Measurements from ENCODE around the gene CYP2A7. TPM values are rescaled to one million over a fixed set of nuclear protein-coding genes. Genes with fewer than 3 reads are reported as not detected.
"Not testable (repeated sequence)": the region's sequence is repeated elsewhere in the genome, so short reads cannot be mapped to it uniquely, and the experiment has no call there.

CYP2A7 gene
- total and polyA plus RNA-seq, 2 donors (not counting 1 experiment from before 2014, with no cell fraction given) = not detected

DNA sequence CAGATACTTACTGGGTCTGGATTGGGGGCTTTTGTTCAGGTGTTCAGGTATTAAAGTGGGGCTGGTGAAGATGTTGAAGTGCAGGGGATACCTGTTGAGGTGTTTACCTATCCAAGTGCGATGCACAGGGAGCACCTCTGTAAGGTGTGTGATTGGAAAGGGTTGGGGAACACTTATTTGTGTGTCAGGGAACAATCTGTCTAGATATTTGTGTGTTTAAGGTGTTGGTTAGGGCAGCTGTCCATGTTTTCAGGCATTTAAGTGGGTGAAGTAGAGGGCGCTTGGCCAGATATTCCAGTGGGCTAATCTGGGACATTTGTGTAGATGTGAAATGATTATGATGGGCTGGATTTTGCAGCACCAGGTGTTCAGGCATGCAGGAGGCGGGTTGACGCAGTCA lies 2.7 kb downstream of the CYP2A7 start:
- H3K36me3 ChIP-seq (replicated peaks in 1 of 2; ENCODE audit: control extremely low read depth in 1 of 2, control insufficient read depth in 1 of 2, extremely low read depth in 1 of 2, insufficient read depth in 2 of 2, low read length in 1 of 2); H4K20me1 ChIP-seq (ENCODE audit: control insufficient read depth, insufficient read depth, low read length, poor library complexity, severe bottlenecking); H3K27me3 ChIP-seq (replicated peaks in 1 of 4; ENCODE audit: control extremely low read depth in 1 of 4, control insufficient read depth in 3 of 4, insufficient read depth in 4 of 4, low read length in 3 of 4); H3K4me2 ChIP-seq (replicated peaks; ENCODE audit: low read depth, low read length, poor library complexity, severe bottlenecking); H3K4me3 ChIP-seq (ENCODE audit: control extremely low read depth in 1 of 5, extremely low read depth in 1 of 5, insufficient read depth in 1 of 5, low read depth in 2 of 5, low read length in 4 of 5); H3K9me3 Mint-ChIP-seq (ENCODE audit: insufficient read depth); H3K9ac ChIP-seq (ENCODE audit: low read length); intact Hi-C loops (cut with micrococcal nuclease); H3K27ac ChIP-seq (ENCODE audit: low read length in 2 of 2); H3K9me3 ChIP-seq (ENCODE audit: control extremely low read depth in 1 of 3, control insufficient read depth in 2 of 3, insufficient read depth in 1 of 3, low read length in 2 of 3); H3K4me1 Mint-ChIP-seq; H3K27ac Mint-ChIP-seq; H3K4me3 Mint-ChIP-seq; CTCF ChIA-PET; ATAC-seq (ENCODE audit: low read depth); H3K79me2 ChIP-seq (ENCODE audit: control insufficient read depth, insufficient read depth, low read length); H2AFZ ChIP-seq (ENCODE audit: insufficient read depth, low read depth, low read length, poor library complexity, severe bottlenecking); POLR2A ChIA-PET; H3K4me1 ChIP-seq (ENCODE audit: control insufficient read depth in 2 of 2, insufficient read depth in 2 of 2, low read length in 2 of 2): not testable (repeated sequence)
- WGBS (ENCODE audit: insufficient coverage) = 100% methylated on average over 2 of the region's 4 CpGs
- H3K27me3 Mint-ChIP-seq = peaks cover 39% of the 10 kb centered on the region
- DNase-seq = peak; percentile 1

DNA sequence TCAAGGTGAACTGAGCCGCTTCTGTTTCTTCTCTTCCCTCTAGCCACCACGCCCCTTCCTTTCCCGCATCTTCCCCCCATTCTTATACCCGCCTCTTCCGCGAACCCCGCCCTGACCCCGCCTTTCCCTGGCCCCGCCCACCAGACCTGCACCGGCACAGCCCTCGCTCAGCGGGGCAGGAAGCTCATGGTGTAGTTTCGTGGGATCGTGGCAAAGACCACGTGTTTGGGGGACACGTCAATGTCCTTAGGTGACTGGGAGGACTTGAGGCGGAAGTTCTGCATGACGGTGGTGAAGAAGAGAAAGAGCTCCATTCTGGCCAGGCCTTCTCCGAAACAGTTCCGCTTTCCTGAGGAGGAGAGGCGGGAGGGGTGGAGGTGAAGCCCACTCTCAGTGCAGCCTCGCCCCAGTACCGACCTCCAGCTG lies 6.5 kb downstream of the CYP2A7 start:
- Histone ChIP-seq H3K4me2 (replicated peaks; ENCODE audit: low read depth, low read length, poor library complexity, severe bottlenecking) (peak overlapping the region; percentile 68), H3K4me3 (ENCODE audit: control extremely low read depth in 1 of 5, extremely low read depth in 1 of 5, insufficient read depth in 1 of 5, low read depth in 2 of 5, low read length in 4 of 5) (peak overlapping the region in 4 of 5 experiments; percentile 11 to 50 (median 34)), H2AFZ (ENCODE audit: insufficient read depth, low read depth, low read length, poor library complexity, severe bottlenecking) (peak overlapping the region; percentile 58), H3K9ac (ENCODE audit: low read length) (peak overlapping the region; percentile 37)
- DNase-seq (peak; percentile 72), ATAC-seq (ENCODE audit: low read depth) (peak; percentile 90)
- H3K79me2 ChIP-seq (ENCODE audit: control insufficient read depth, insufficient read depth, low read length); POLR2A ChIA-PET; H3K36me3 ChIP-seq (replicated peaks in 1 of 2; ENCODE audit: control extremely low read depth in 1 of 2, control insufficient read depth in 1 of 2, extremely low read depth in 1 of 2, insufficient read depth in 2 of 2, low read length in 1 of 2); H3K9me3 ChIP-seq (ENCODE audit: control extremely low read depth in 1 of 3, control insufficient read depth in 2 of 3, insufficient read depth in 1 of 3, low read length in 2 of 3); CTCF ChIA-PET; H4K20me1 ChIP-seq (ENCODE audit: control insufficient read depth, insufficient read depth, low read length, poor library complexity, severe bottlenecking); H3K4me1 ChIP-seq (ENCODE audit: control insufficient read depth in 2 of 2, insufficient read depth in 2 of 2, low read length in 2 of 2); H3K27me3 ChIP-seq (replicated peaks in 1 of 4; ENCODE audit: control extremely low read depth in 1 of 4, control insufficient read depth in 3 of 4, insufficient read depth in 4 of 4, low read length in 3 of 4); H3K9me3 Mint-ChIP-seq (ENCODE audit: insufficient read depth); H3K27ac ChIP-seq (ENCODE audit: low read length in 2 of 2); intact Hi-C loops (cut with micrococcal nuclease); H3K4me1 Mint-ChIP-seq: not testable (repeated sequence)
- WGBS (ENCODE audit: insufficient coverage) = 4% methylated on average over 9 of the region's 23 CpGs
- H3K27me3 Mint-ChIP-seq = peaks cover 51% of the 10 kb centered on the region
- peak overlapping the region; percentile 77 for H3K27ac Mint-ChIP-seq
- H3K4me3 Mint-ChIP-seq = peak overlapping the region; percentile 91

DNA sequence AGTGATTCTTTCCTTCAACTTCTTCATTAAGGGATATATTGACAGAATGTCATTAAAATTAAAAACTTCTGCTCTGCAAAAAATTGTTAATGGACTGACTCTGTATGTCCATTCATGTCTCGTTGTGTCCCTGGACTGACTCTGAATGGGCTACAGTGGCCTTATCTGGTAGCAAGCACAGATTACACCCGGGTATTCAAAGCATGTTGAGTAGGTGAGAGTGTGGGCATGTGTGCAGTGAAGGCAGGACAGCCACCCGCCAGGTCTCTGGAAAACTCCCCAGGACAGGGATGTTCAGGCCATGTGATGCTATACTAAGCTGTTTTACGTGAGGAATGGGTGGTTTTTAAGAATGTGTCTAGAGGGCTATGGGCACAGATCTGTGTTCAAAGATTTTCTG lies 7.2 kb downstream of the CYP2A7 start:
- H3K9me3 ChIP-seq (ENCODE audit: control extremely low read depth in 1 of 3, control insufficient read depth in 2 of 3, insufficient read depth in 1 of 3, low read length in 2 of 3); H3K4me1 Mint-ChIP-seq; DNase-seq; H3K4me1 ChIP-seq (ENCODE audit: control insufficient read depth in 2 of 2, insufficient read depth in 2 of 2, low read length in 2 of 2); H3K9ac ChIP-seq (ENCODE audit: low read length); H3K27me3 ChIP-seq (replicated peaks in 1 of 4; ENCODE audit: control extremely low read depth in 1 of 4, control insufficient read depth in 3 of 4, insufficient read depth in 4 of 4, low read length in 3 of 4); H3K9me3 Mint-ChIP-seq (ENCODE audit: insufficient read depth); H4K20me1 ChIP-seq (ENCODE audit: control insufficient read depth, insufficient read depth, low read length, poor library complexity, severe bottlenecking); ATAC-seq (ENCODE audit: low read depth); POLR2A ChIA-PET; H2AFZ ChIP-seq (ENCODE audit: insufficient read depth, low read depth, low read length, poor library complexity, severe bottlenecking); H3K27ac ChIP-seq (ENCODE audit: low read length in 2 of 2); H3K79me2 ChIP-seq (ENCODE audit: control insufficient read depth, insufficient read depth, low read length); H3K36me3 ChIP-seq (replicated peaks in 1 of 2; ENCODE audit: control extremely low read depth in 1 of 2, control insufficient read depth in 1 of 2, extremely low read depth in 1 of 2, insufficient read depth in 2 of 2, low read length in 1 of 2); CTCF ChIA-PET; intact Hi-C loops (cut with micrococcal nuclease): not testable (repeated sequence)
- peak overlapping the region in 2 of 5 experiments; percentile 11 to 25 for H3K4me3 ChIP-seq (ENCODE audit: control extremely low read depth in 1 of 5, extremely low read depth in 1 of 5, insufficient read depth in 1 of 5, low read depth in 2 of 5, low read length in 4 of 5)
- H3K4me3 Mint-ChIP-seq = peak overlapping the region; percentile 91
- peak overlapping the region; percentile 41 for H3K27ac Mint-ChIP-seq
- peaks cover 57% of the 10 kb centered on the region for H3K27me3 Mint-ChIP-seq
- 83% methylated on average over 1 of the region's 4 CpGs for WGBS (ENCODE audit: insufficient coverage)
- peak overlapping the region; percentile 68 for H3K4me2 ChIP-seq (replicated peaks; ENCODE audit: low read depth, low read length, poor library complexity, severe bottlenecking)

DNA sequence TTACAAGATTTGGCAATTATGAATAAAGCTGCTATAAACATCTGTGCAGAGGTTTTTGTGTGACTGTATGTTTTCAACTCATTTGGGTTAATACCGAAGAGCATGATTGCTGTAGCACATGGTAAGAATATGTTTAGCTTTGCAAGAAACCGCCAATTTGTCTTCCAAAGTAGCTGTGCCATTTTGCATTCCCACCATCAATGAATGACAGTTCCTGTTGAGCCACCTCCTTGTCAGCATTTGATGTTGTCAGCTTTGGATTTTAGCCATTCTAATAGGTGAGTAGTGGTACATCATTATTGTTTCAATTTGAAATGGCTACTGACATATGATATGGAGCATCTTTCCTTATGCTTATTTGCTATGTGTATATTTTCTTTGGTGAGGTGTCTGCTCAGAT lies 8.2 kb downstream of the CYP2A7 start:
- ATAC-seq (ENCODE audit: low read depth); H3K4me1 Mint-ChIP-seq; H2AFZ ChIP-seq (ENCODE audit: insufficient read depth, low read depth, low read length, poor library complexity, severe bottlenecking); H3K27ac Mint-ChIP-seq; H3K4me3 ChIP-seq (ENCODE audit: control extremely low read depth in 1 of 5, extremely low read depth in 1 of 5, insufficient read depth in 1 of 5, low read depth in 2 of 5, low read length in 4 of 5); H3K36me3 ChIP-seq (replicated peaks in 1 of 2; ENCODE audit: control extremely low read depth in 1 of 2, control insufficient read depth in 1 of 2, extremely low read depth in 1 of 2, insufficient read depth in 2 of 2, low read length in 1 of 2); intact Hi-C loops (cut with micrococcal nuclease); H3K27ac ChIP-seq (ENCODE audit: low read length in 2 of 2); H3K9ac ChIP-seq (ENCODE audit: low read length); H3K4me3 Mint-ChIP-seq; H3K9me3 ChIP-seq (ENCODE audit: control extremely low read depth in 1 of 3, control insufficient read depth in 2 of 3, insufficient read depth in 1 of 3, low read length in 2 of 3); H4K20me1 ChIP-seq (ENCODE audit: control insufficient read depth, insufficient read depth, low read length, poor library complexity, severe bottlenecking); H3K9me3 Mint-ChIP-seq (ENCODE audit: insufficient read depth); H3K4me2 ChIP-seq (replicated peaks; ENCODE audit: low read depth, low read length, poor library complexity, severe bottlenecking); H3K4me1 ChIP-seq (ENCODE audit: control insufficient read depth in 2 of 2, insufficient read depth in 2 of 2, low read length in 2 of 2); H3K27me3 ChIP-seq (replicated peaks in 1 of 4; ENCODE audit: control extremely low read depth in 1 of 4, control insufficient read depth in 3 of 4, insufficient read depth in 4 of 4, low read length in 3 of 4); H3K79me2 ChIP-seq (ENCODE audit: control insufficient read depth, insufficient read depth, low read length); CTCF ChIA-PET; POLR2A ChIA-PET; DNase-seq: not testable (repeated sequence)
- 100% methylated on average over 1 of the region's 2 CpGs for WGBS (ENCODE audit: insufficient coverage)
- H3K27me3 Mint-ChIP-seq = peaks cover 51% of the 10 kb centered on the region
